SU-DHL-6 (cell line): ENCODE measurements around the gene NOS1.
"Not testable (repeated sequence)": the region's sequence is repeated elsewhere in the genome, so short reads cannot be mapped to it uniquely, and the experiment has no call there.

Experiments used
- CTCF ChIP-seq: fragments of 200-600 bp; sonication (generic); IDR thresholded peaks from one replicate; pipeline ENCODE4 v1.5.1; 2017; ENCODE audit warnings: antibody characterized with exemption, mild to moderate bottlenecking, low read length, moderate library complexity; ENCODE audit not compliant: insufficient read depth, poor library complexity, severe bottlenecking
- EZH2phosphoT487 ChIP-seq: fragments of 200-600 bp; sonication (generic), shearing (Covaris generic); conservative IDR thresholded peaks from 2 replicates; pipeline ENCODE4 v1.6.1; 2018; ENCODE audit warnings: mild to moderate bottlenecking, antibody characterized with exemption, low read length, moderate library complexity, mixed read lengths

GRCh38 chr12:117196334-117196733 is 165.1 kb downstream of the NOS1 start:
- not testable (repeated sequence) for TF ChIP-seq CTCF, EZH2phosphoT487
